Measurements from ENCODE around the gene PRDM16. TPM values are rescaled to one million over a fixed set of nuclear protein-coding genes. Genes with fewer than 3 reads are reported as not detected.

PRDM16 gene
- total RNA-seq, 4 donors from 2014 or later = 5.9 to 41.7 (median 11.2) TPM

DNA sequence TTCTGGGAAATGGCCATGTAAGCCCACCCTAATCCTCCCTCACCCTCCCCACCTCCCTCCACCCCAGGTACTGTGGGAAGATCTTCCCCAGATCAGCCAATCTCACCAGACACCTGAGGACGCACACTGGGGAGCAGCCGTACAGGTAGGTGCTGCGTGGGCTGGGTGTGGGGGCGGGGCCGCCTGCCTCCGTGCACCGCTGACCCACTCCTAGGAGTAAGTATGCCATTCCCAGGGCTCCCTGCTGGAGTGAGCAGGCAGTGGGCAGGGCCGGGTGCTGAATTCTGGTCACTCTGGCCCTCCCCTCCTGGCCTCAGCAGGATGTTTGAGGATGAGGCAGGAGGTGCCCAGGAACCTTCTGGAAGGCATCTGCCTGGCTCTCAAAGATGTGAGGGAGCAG, 349.6 kb downstream of the PRDM16 start:
- H3K36me3 ChIP-seq = peaks cover 0 to 27% (median 0%) of the 10 kb centered on the region in 3 donors
- TF ChIP-seq POLR2A (IDR thresholded peaks at IDR 0.05) = no peak
- TF ChIP-seq, protein P1, sequence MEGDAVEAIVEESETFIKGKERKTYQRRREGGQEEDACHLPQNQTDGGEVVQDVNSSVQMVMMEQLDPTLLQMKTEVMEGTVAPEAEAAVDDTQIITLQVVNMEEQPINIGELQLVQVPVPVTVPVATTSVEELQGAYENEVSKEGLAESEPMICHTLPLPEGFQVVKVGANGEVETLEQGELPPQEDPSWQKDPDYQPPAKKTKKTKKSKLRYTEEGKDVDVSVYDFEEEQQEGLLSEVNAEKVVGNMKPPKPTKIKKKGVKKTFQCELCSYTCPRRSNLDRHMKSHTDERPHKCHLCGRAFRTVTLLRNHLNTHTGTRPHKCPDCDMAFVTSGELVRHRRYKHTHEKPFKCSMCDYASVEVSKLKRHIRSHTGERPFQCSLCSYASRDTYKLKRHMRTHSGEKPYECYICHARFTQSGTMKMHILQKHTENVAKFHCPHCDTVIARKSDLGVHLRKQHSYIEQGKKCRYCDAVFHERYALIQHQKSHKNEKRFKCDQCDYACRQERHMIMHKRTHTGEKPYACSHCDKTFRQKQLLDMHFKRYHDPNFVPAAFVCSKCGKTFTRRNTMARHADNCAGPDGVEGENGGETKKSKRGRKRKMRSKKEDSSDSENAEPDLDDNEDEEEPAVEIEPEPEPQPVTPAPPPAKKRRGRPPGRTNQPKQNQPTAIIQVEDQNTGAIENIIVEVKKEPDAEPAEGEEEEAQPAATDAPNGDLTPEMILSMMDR (IDR thresholded peaks at IDR 0.05) = no peak
- TF ChIP-seq EP300 (IDR thresholded peaks at IDR 0.05) = no peak
- H3K27me3 ChIP-seq = no peaks in the 10 kb centered on the region

DNA sequence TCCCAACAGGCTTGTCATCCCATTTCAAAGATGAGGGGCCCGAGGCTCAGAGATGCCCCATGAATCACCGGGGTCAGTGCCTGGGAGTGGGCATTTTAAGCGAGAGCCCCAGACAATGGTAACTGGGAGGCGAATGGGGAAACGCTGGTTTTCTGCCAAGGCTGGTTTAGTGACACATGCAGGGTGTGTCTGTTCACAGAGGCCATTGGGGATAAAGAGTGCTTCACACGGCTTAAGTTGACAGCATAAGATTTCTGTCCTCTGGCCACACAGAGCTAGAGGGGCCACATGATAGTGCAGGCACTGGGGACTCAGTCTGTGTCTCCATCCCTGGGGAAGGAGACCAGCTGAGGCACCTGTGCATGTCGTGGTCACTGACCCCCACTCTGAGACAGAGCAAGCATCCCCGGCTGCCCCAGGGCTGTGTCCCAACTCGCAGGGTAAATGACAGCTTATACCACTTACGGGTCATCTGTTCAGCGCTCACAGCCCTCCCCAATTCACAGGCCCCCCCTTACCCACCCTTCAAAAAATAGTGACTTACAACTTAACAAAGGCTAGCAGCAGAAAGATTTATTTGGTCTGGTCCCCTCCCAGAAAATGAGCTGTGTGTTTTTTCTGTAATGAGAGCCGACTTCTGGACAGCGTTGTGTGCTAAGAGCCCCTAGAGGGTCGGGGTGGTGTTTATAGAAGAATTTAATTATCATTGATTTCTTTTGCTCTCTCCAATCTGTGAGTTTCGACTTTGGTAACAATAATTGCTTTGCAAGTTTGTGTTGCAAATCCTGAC, 350.6 kb downstream of the PRDM16 start:
- Histone ChIP-seq H3K4me1 (peaks cover 0 to 65% (median 22%) of the 10 kb centered on the region in 4 donors), H3K27me3 (no peaks in the 10 kb centered on the region), H3K4me3 (no peak overlapping the region), H3K27ac (peak overlapping the region in 3 of 4 donors; percentile 45 to 73 (median 66)), H3K36me3 (peaks cover 0 to 27% (median 0%) of the 10 kb centered on the region in 3 donors), H3K9me3 (peaks cover 0 to 13% (median 0%) of the 10 kb centered on the region in 4 donors)
- no peak for DNase-seq (ENCODE audit: low spot score in 2 of 2)
- no peak for TF ChIP-seq POLR2A (IDR thresholded peaks at IDR 0.05)
- TF ChIP-seq, protein P1 (IDR thresholded peaks at IDR 0.05) = no peak
- no peak for TF ChIP-seq EP300 (IDR thresholded peaks at IDR 0.05)
- WGBS, 2 donors = 45 to 52% methylated on average over 14 to 15 of the region's 15 CpGs

More for the DNA sequence above, 349.6 kb downstream of the PRDM16 start:
- H3K27ac ChIP-seq = peak overlapping the region in 3 of 4 donors; percentile 34 to 73 (median 66)
- WGBS, 2 donors = 83 to 96% methylated on average over 7 to 8 of the region's 8 CpGs
- no peak for DNase-seq (ENCODE audit: low spot score in 2 of 2)
- H3K4me1 ChIP-seq = peaks cover 0 to 54% (median 13%) of the 10 kb centered on the region in 4 donors
- no peak overlapping the region for H3K4me3 ChIP-seq
- peaks cover 0 to 13% (median 0%) of the 10 kb centered on the region in 4 donors for H3K9me3 ChIP-seq

DNA sequence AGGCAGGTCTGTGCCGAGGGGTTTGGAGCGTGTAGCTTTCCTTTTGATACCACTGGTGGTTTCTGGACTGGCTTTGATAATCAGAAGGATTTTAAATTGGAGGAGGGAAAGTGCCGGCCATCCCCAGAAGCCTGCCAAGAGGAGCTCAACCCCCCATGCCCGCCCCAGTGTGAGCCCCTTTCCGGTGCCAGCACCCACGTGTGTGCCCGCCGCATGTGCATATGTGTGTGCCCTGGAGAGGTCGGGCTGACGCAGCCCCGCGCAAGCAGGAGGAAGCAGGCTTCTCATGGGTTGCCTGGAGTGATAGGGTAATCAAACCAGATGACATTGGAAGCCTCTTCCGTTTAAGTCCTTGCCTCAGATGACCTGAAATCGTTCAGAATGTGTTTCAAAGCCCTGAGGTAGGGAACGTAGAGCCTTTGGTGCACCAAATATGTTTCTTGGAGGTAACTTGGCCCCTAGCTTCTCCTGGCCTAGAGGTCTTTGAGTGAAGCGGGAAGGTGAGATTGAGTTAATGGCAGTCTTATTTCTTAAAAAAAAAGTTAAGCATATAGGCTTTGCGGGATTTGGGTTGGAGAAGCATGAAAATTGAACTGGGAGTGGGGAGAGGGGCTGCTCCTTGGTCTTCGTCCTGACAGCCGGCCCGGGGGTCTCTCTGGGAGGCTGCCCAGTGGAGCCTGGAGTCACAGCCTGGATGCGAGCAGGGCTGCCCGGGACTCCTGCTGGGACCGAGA, 351.4 kb downstream of the PRDM16 start:
- TF ChIP-seq EP300 (IDR thresholded peaks at IDR 0.05) = no peak
- no peak for TF ChIP-seq POLR2A (IDR thresholded peaks at IDR 0.05)
- TF ChIP-seq, protein P1 (IDR thresholded peaks at IDR 0.05) = no peak
- DNase-seq (ENCODE audit: low spot score in 2 of 2) = no peak
- no peak overlapping the region for H3K4me3 ChIP-seq
- H3K36me3 ChIP-seq = peaks cover 0 to 27% (median 0%) of the 10 kb centered on the region in 3 donors
- peak overlapping the region in 2 of 4 donors; percentile 66 to 73 for H3K27ac ChIP-seq
- H3K9me3 ChIP-seq = peaks cover 0 to 13% (median 0%) of the 10 kb centered on the region in 4 donors
- 83 to 89% methylated on average over 22 to 23 of the region's 23 CpGs for WGBS, 2 donors
- peaks cover 0 to 60% (median 24%) of the 10 kb centered on the region in 4 donors for H3K4me1 ChIP-seq
- H3K27me3 ChIP-seq = no peaks in the 10 kb centered on the region

DNA sequence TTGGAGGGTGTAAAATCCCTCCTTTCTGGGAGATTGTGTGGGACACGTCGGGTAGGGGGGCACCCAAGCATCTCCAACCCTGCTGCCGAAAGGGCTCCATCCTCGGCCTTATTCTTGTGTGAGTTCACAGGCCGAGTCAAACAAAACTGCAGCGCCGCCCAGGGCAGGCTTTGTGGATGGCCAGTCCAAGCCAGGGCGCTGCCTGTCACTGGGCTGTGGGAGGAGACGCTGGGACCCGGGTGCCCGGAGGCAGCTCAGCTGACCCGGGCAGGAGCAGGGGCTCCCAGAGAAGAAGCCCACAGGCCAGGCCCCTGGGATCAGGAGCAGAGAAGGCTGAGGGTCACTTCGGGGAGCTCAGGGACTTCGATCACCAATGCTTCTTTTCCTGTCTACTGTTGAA, 353.6 kb downstream of the PRDM16 start:
- Histone ChIP-seq H3K4me3 (no peak overlapping the region), H3K36me3 (peaks cover 0 to 31% (median 0%) of the 10 kb centered on the region in 3 donors), H3K27me3 (no peaks in the 10 kb centered on the region), H3K4me1 (peaks cover 0 to 55% (median 24%) of the 10 kb centered on the region in 4 donors), H3K27ac (peak overlapping the region; percentile 81 to 93 (median 89)), H3K9me3 (no peaks in the 10 kb centered on the region)
- no peak for TF ChIP-seq POLR2A (IDR thresholded peaks at IDR 0.05)
- TF ChIP-seq, protein P1 (IDR thresholded peaks at IDR 0.05) = peak in 1 of 5 experiments; percentile 14
- 56 to 74% methylated on average over 14 of the region's 14 CpGs for WGBS, 2 donors
- DNase-seq (ENCODE audit: low spot score in 2 of 2) = no peak
